Thyroid gland (tissue), 4 donors: Measurements from ENCODE around the gene FBXL17.

ENCODE experiments used
- POLR2A ChIP-seq, 2 donors: fragments of 450-650 bp; IDR thresholded peaks; one replicate each; pipeline ENCODE4 v1.6.1; 2017; ENCODE audit warnings: antibody characterized with exemption in 2 of 2, mild to moderate bottlenecking in 2 of 2, moderate library complexity in 1 of 2
- TF ChIP-seq, protein P1 (sequence below), 6 experiments: fragments of 200-600 bp in 3 of 6; fragments of 450-650 bp in 3 of 6; sonication (generic) in 3 of 6; IDR thresholded peaks; one replicate each; pipeline ENCODE4 v1.5.1; 2016 to 2019; ENCODE audit warnings: antibody characterized with exemption in 6 of 6, mild to moderate bottlenecking in 2 of 6, inconsistent platforms in 1 of 6, moderate library complexity in 1 of 6

DNA sequence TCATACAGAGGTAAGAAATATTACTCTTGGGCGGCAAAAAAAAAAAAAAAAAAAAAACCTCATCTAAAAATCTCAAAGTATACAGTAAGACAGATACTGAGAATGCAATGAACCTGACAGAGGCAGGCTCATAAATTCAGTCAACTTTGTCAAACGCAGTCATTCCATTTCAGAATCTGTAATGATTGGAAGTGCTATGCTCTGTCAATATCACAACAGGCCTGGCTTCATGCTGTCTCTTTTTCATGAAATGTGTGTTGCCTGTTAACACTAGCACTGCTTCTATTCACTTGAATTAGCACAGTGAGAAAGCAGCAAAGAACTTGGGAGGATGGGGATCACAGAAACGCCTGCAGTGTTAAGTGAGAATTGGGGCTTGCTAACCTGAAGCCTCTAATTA is 510.9 kb downstream of the FBXL17 start:
- TF ChIP-seq POLR2A (IDR thresholded peaks at IDR 0.05): no peak
- TF ChIP-seq, protein P1, sequence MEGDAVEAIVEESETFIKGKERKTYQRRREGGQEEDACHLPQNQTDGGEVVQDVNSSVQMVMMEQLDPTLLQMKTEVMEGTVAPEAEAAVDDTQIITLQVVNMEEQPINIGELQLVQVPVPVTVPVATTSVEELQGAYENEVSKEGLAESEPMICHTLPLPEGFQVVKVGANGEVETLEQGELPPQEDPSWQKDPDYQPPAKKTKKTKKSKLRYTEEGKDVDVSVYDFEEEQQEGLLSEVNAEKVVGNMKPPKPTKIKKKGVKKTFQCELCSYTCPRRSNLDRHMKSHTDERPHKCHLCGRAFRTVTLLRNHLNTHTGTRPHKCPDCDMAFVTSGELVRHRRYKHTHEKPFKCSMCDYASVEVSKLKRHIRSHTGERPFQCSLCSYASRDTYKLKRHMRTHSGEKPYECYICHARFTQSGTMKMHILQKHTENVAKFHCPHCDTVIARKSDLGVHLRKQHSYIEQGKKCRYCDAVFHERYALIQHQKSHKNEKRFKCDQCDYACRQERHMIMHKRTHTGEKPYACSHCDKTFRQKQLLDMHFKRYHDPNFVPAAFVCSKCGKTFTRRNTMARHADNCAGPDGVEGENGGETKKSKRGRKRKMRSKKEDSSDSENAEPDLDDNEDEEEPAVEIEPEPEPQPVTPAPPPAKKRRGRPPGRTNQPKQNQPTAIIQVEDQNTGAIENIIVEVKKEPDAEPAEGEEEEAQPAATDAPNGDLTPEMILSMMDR (IDR thresholded peaks at IDR 0.05): no peak
